Measurements from ENCODE around the gene GCN1. TPM values are rescaled to one million over a fixed set of nuclear protein-coding genes. Genes with fewer than 3 reads are reported as not detected.
"Not testable (repeated sequence)": the region's sequence is repeated elsewhere in the genome, so short reads cannot be mapped to it uniquely, and the experiment has no call there.

Gene GCN1
- total RNA-seq, 1 experiment from 2014 or later: 117 TPM

DNA sequence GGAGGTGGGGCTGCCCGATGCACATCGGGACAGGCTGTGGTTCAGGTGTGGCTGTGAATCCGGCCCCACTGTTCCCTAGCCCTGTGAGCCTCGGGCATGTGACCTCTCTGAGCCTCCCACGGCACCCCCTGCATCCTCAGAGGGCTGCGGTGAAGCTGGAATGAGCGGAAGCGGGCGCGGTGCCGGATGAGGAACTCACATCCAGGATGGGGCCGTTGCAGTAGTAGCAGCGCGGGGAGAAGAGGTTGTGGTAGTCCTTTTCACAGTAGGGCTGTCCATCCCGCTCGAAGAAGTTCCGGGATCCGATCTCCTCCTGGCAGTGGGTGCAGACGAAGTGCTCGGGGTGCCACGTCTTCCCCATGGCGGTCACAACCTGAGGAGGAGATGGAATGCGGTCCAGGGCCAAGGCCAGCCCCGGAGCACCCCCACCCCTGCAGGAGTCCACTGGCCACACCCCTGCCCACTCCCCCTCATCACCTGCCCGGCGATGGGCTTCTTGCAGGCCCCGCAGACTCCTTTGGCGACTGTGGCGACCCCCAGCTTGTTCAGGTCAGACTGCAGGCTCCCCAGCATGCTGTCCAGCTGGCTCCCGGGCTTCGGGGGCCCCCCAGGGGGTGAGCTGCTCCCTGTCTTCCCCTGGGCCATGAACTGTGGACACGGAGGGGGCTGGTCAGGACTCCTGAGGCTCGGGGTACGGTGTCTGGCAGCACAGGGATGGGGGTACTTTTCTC, 20.3 kb upstream of the GCN1 start:
- no peak overlapping the region for H3K27ac Mint-ChIP-seq (ENCODE audit: low read depth, unreplicated experiment)

DNA sequence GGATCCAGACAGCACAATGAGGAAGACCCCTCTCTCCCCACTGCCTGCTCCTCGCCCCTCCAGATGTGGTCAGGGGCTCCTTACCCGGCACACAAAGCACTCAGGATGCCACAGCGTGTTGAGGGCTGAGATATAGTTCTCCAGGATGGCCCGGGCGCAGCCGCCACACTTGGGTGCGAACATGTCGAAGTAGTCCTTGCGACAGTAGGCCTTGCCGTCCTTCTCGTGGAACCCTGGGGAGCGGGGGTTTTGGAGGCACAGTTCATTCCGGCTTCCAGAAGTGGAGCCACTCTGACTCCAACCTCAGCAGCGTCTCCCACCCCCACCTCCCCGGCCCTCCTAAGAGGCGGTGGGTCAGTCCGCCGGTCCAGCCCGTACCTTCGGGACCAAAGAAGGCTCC, 19.2 kb upstream of the GCN1 start:
- no peak overlapping the region for H3K27ac Mint-ChIP-seq (ENCODE audit: low read depth, unreplicated experiment)
- POLR2A ChIA-PET: interaction anchor here (1.9 kb wide), 1 partner anchor 12 kb away, joined by 12 read pairs; the partner anchor contains the start of gene RPLP0
- intact Hi-C loops (cut with micrococcal nuclease): no loop called here
- no TSS peak for BruUV-seq (replicated peaks)
- no peak for DNase-seq (ENCODE audit: unreplicated experiment)
- CTCF ChIA-PET: interaction anchor here (1.0 kb wide), 1 partner anchor 12 kb away, joined by 3 read pairs; the partner anchor contains the start of gene RPLP0
- no peaks in the 10 kb centered on the region for H3K27me3 Mint-ChIP-seq (ENCODE audit: insufficient read depth, unreplicated experiment)
- TF ChIP-seq, protein P1, sequence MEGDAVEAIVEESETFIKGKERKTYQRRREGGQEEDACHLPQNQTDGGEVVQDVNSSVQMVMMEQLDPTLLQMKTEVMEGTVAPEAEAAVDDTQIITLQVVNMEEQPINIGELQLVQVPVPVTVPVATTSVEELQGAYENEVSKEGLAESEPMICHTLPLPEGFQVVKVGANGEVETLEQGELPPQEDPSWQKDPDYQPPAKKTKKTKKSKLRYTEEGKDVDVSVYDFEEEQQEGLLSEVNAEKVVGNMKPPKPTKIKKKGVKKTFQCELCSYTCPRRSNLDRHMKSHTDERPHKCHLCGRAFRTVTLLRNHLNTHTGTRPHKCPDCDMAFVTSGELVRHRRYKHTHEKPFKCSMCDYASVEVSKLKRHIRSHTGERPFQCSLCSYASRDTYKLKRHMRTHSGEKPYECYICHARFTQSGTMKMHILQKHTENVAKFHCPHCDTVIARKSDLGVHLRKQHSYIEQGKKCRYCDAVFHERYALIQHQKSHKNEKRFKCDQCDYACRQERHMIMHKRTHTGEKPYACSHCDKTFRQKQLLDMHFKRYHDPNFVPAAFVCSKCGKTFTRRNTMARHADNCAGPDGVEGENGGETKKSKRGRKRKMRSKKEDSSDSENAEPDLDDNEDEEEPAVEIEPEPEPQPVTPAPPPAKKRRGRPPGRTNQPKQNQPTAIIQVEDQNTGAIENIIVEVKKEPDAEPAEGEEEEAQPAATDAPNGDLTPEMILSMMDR (IDR thresholded peaks at IDR 0.05; ENCODE audit: unreplicated experiment): no peak
- no peaks in the 10 kb centered on the region for H3K9me3 Mint-ChIP-seq (ENCODE audit: unreplicated experiment)
- no peak overlapping the region for H3K4me3 Mint-ChIP-seq (ENCODE audit: unreplicated experiment)
- peaks cover 94% of the 10 kb centered on the region for H3K36me3 Mint-ChIP-seq (ENCODE audit: insufficient read depth, unreplicated experiment)
- H3K4me1 Mint-ChIP-seq (ENCODE audit: insufficient read depth, unreplicated experiment): no peaks in the 10 kb centered on the region

More for the DNA sequence above, 20.3 kb upstream of the GCN1 start:
- Mint-ChIP-seq H3K27me3 (ENCODE audit: insufficient read depth, unreplicated experiment) (no peaks in the 10 kb centered on the region), H3K9me3 (ENCODE audit: unreplicated experiment) (no peaks in the 10 kb centered on the region), H3K4me3 (ENCODE audit: unreplicated experiment) (no peak overlapping the region), H3K36me3 (ENCODE audit: insufficient read depth, unreplicated experiment) (peaks cover 100% of the 10 kb centered on the region), H3K4me1 (ENCODE audit: insufficient read depth, unreplicated experiment) (no peaks in the 10 kb centered on the region)
- no TSS peak for BruUV-seq (replicated peaks)
- CTCF ChIA-PET: interaction anchor here (0.6 to 1.0 kb wide), 3 partner anchors 13 to 15 kb away, joined by 3 read pairs; partner anchors contain the start of gene RPLP0
- intact Hi-C loops (cut with micrococcal nuclease): no loop called here
- POLR2A ChIA-PET: interaction anchor here (0.7 kb wide), 1 partner anchor 241 kb away, joined by 3 read pairs; no protein-coding TSS in a partner anchor
- DNase-seq (ENCODE audit: unreplicated experiment): no peak
- TF ChIP-seq, protein P1 (IDR thresholded peaks at IDR 0.05; ENCODE audit: unreplicated experiment): no peak

DNA sequence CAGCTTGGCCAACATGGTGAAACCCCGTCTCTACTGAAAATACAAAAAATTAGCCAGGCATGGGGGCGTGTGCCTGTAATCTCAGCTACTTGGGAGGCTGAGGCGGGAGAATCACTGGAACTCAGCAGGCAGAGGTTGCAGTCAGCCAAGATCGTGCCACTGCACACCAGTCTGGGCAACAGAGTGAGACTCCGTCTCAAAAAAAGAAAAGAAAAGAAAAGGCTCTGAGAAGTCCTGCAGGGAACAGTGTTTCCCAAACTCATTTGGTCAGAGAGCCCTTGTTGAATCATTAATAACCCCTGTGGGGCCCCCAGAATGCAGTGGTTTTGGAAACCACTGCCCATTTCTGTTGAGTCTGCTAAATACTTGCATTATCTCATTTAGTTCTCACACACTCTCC, 18.7 kb upstream of the GCN1 start:
- intact Hi-C loops (cut with micrococcal nuclease); H3K4me3 Mint-ChIP-seq (ENCODE audit: unreplicated experiment); H3K27ac Mint-ChIP-seq (ENCODE audit: low read depth, unreplicated experiment); H3K9me3 Mint-ChIP-seq (ENCODE audit: unreplicated experiment); BruUV-seq (replicated peaks); DNase-seq (ENCODE audit: unreplicated experiment); H3K27me3 Mint-ChIP-seq (ENCODE audit: insufficient read depth, unreplicated experiment); H3K4me1 Mint-ChIP-seq (ENCODE audit: insufficient read depth, unreplicated experiment): not testable (repeated sequence)
- POLR2A ChIA-PET: interaction anchor here (1.0 to 1.9 kb wide), 2 partner anchors 12 kb away, joined by 3 to 12 read pairs; partner anchors contain the start of gene RPLP0
- CTCF ChIA-PET: interaction anchor here (1.0 to 3.7 kb wide), 3 partner anchors 12 to 18 kb away, joined by 4 to 12 read pairs (median 7); partner anchors contain the start of gene RPLP0
- H3K36me3 Mint-ChIP-seq (ENCODE audit: insufficient read depth, unreplicated experiment): peaks cover 91% of the 10 kb centered on the region

DNA sequence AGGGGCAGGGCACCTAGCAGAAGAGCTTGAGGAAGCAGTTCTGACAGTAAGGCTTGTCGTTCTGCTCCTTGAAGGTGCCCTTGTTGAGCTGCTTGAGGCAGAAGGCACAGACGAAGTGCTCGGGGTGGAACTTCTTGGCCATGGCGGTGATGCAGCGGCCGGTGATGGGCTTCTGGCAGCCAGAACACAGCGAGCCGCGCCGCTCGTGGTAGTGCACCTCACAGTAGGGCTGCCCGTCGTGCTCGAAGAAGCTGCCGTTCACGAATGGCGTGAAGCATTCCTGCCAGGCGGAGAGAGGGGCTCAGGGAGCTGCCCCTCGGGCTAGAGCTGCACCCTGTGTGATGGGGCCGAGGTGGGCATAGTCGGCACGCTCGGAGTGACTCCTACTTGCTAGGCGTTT, 17.8 kb upstream of the GCN1 start:
- BruUV-seq (replicated peaks): no TSS peak
- TF ChIP-seq, protein P1 (IDR thresholded peaks at IDR 0.05; ENCODE audit: unreplicated experiment): no peak
- Mint-ChIP-seq H3K27ac (ENCODE audit: low read depth, unreplicated experiment) (no peak overlapping the region), H3K4me1 (ENCODE audit: insufficient read depth, unreplicated experiment) (no peaks in the 10 kb centered on the region), H3K36me3 (ENCODE audit: insufficient read depth, unreplicated experiment) (peaks cover 90% of the 10 kb centered on the region), H3K4me3 (ENCODE audit: unreplicated experiment) (no peak overlapping the region), H3K9me3 (ENCODE audit: unreplicated experiment) (no peaks in the 10 kb centered on the region), H3K27me3 (ENCODE audit: insufficient read depth, unreplicated experiment) (no peaks in the 10 kb centered on the region)
- ChIA-PET POLR2A (interaction anchor here (1.0 to 1.9 kb wide), 2 partner anchors 11 to 13 kb away, joined by 3 to 12 read pairs; partner anchors contain the start of gene RPLP0), CTCF (interaction anchor here (1.3 to 3.7 kb wide), 2 partner anchors 11 to 15 kb away, joined by 7 to 12 read pairs; partner anchors contain the start of gene RPLP0)
- intact Hi-C loops (cut with micrococcal nuclease): no loop called here
- DNase-seq (ENCODE audit: unreplicated experiment): no peak
